HEK293T (cell line): ENCODE results near the gene RNASE9.

Experiments
- CTCF ChIA-PET: fragments of 350-600 bp; formaldehyde crosslinking; extraction: SDS; loops from one replicate; lab custom pipeline; 2021; ENCODE audit warnings: antibody characterized with exemption, inconsistent platforms; lab: Yijun Ruan, JAX
- POLR2A ChIA-PET: fragments of 350-600 bp; formaldehyde crosslinking; extraction: SDS; loops from one replicate; lab custom pipeline; 2020; ENCODE audit warnings: antibody characterized with exemption, inconsistent platforms; lab: Yijun Ruan, JAX
- DNase-seq: peaks from one replicate; pipeline ENCODE4 v3.0.0; 2012; ENCODE audit warnings: mixed read lengths; ENCODE audit errors: extremely low spot score
- ARNT ChIP-seq: fragments of 450-650 bp; IDR thresholded peaks from 2 replicates; pipeline ENCODE4 v1.6.1; 2017; ENCODE audit warnings: mild to moderate bottlenecking
- BHLHE40 ChIP-seq: fragments of 450-650 bp; IDR thresholded peaks from 2 replicates; pipeline ENCODE4 v1.6.1; 2016; ENCODE audit warnings: mild to moderate bottlenecking, moderate library complexity, borderline replicate concordance
- CTBP1 ChIP-seq: fragments of 450-650 bp; IDR thresholded peaks from 2 replicates; pipeline ENCODE4 v1.6.1; 2016; ENCODE audit warnings: borderline replicate concordance
- ELF4 ChIP-seq: fragments of 450-650 bp; IDR thresholded peaks from 2 replicates; pipeline ENCODE4 v1.6.1; 2017; ENCODE audit warnings: antibody characterized with exemption
- FOXA1 ChIP-seq: fragments of 450-650 bp; IDR thresholded peaks from 2 replicates; pipeline ENCODE4 v1.6.1; 2016; ENCODE audit warnings: mild to moderate bottlenecking
- FOXK2 ChIP-seq: fragments of 450-650 bp; IDR thresholded peaks from 2 replicates; pipeline ENCODE4 v1.6.1; 2016; ENCODE audit warnings: mild to moderate bottlenecking
- FOXM1 ChIP-seq: fragments of 450-650 bp; IDR thresholded peaks from 2 replicates; pipeline ENCODE4 v1.6.1; 2017; ENCODE audit warnings: mild to moderate bottlenecking, borderline replicate concordance
- HDGF ChIP-seq: fragments of 450-650 bp; IDR thresholded peaks from 2 replicates; pipeline ENCODE4 v1.6.1; 2017; ENCODE audit warnings: antibody characterized with exemption, borderline replicate concordance
- L3MBTL2 ChIP-seq: fragments of 450-650 bp; conservative IDR thresholded peaks from 2 replicates; pipeline ENCODE4 v1.6.1; 2016; ENCODE audit warnings: mild to moderate bottlenecking
- LEF1 ChIP-seq: fragments of 450-650 bp; IDR thresholded peaks from 2 replicates; pipeline ENCODE4 v1.6.1; 2017; ENCODE audit warnings: mild to moderate bottlenecking, borderline replicate concordance
- NFRKB ChIP-seq: fragments of 450-650 bp; IDR thresholded peaks from 2 replicates; pipeline ENCODE4 v1.6.1; 2016; ENCODE audit warnings: mild to moderate bottlenecking, moderate library complexity
- PKNOX1 ChIP-seq: fragments of 450-650 bp; IDR thresholded peaks from 2 replicates; pipeline ENCODE4 v1.6.1; 2016
- SP1 ChIP-seq: fragments of 450-650 bp; IDR thresholded peaks from 2 replicates; pipeline ENCODE4 v1.6.1; 2017
- SUZ12 ChIP-seq: fragments of 450-650 bp; IDR thresholded peaks from 2 replicates; pipeline ENCODE4 v1.6.1; 2016; ENCODE audit warnings: mild to moderate bottlenecking
- TARDBP ChIP-seq: fragments of 450-650 bp; IDR thresholded peaks from 2 replicates; pipeline ENCODE4 v1.6.1; 2016
- ZNF384 ChIP-seq: fragments of 450-650 bp; IDR thresholded peaks from 2 replicates; pipeline ENCODE4 v1.6.1; 2016

The RNASE9 gene

DNA sequence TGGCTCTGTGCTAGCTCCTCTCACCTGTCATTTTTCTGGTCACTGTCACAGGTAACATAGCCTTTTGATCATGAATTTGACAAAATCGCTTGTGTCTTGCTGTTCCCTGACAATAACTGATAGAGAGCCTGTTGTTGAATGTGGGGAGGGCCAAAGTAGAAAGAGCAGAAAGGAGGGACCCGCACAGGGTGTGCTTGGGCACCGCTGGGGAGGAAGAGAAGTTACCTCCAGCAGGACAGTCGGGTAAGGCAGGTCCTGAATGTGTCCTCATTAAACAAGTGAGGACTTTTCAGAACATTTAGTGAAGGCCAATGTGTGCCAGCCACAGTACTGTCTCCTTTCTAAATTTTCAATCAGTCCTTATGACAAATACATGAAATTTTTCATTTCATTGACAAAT lies 30.4 kb upstream of the RNASE9 start, which contains the start of gene RNASE12:
Gene RNASE12 (minus strand): TSS at position 142 of the 400 bp plus-strand sequence. CDS start 653 bp downstream, outside the sequence.
- ChIA-PET POLR2A (no interaction called here), CTCF (no interaction called here)
- no peak for TF ChIP-seq L3MBTL2
- no peak for TF ChIP-seq NFRKB
- TF ChIP-seq LEF1: no peak
- no peak for TF ChIP-seq ZNF384
- no peak for TF ChIP-seq FOXK2
- TF ChIP-seq CTBP1: no peak
- no peak for TF ChIP-seq FOXM1
- no peak for TF ChIP-seq SUZ12
- no peak for TF ChIP-seq PKNOX1
- no peak for TF ChIP-seq FOXA1
- no peak for TF ChIP-seq BHLHE40
- TF ChIP-seq ELF4: no peak
- TF ChIP-seq TARDBP: no peak
- no peak for DNase-seq

DNA sequence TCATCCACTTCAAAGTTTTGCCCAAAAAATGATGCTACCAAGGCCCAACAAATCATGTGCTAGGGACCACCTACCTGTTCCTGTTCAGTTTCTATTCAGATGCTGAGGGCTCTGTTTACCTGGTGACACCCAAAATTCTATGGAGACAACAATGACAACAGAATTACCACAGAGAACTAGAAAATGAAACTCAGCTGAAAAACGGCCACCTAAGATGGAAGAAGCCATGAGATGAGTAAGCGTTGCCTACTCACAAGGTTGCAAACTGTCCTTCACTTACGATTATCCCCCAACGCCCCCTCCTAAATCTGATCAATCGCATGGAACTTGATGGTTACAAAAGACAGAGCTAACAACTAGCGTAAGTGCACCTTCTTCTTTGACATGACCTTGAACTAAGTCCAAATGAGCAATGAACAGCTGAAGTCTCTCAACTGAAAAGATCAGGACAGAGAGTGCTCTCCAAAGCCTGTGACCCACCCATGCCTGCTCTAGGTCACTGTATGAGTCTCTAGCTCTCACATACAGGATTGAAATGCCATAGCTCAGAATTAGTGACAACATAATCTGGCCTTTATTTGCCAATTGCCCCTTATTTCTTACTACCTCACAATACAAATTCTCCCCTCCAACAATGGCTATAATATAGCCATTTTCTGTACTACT lies 26.8 kb upstream of the RNASE9 start, which contains the start of gene RNASE11:
Gene RNASE11 (minus strand): TSS at position 513 of the 666 bp plus-strand sequence.
- no peak for DNase-seq
- TF ChIP-seq SUZ12 (no peak), CTBP1 (no peak), TARDBP (no peak), LEF1 (no peak), FOXM1 (no peak), ELF4 (no peak), NFRKB (no peak), ZNF384 (no peak), SP1 (no peak), BHLHE40 (no peak), HDGF (no peak), PKNOX1 (no peak), L3MBTL2 (no peak)
- POLR2A ChIA-PET: no interaction called here
- CTCF ChIA-PET: interaction anchor here (0.6 to 0.7 kb wide), 2 partner anchors 19 to 421 kb away, joined by 3 to 4 read pairs; no protein-coding TSS in a partner anchor

- ChIA-PET POLR2A (interaction anchor here (1.0 kb wide), 1 partner anchor 122 kb away, joined by 3 read pairs; the partner anchor contains the start of gene PIP4P1), CTCF (no interaction called here)
- DNase-seq: no peak
- no peak for TF ChIP-seq ARNT
- no peak for TF ChIP-seq LEF1
- no peak for TF ChIP-seq L3MBTL2
- no peak for TF ChIP-seq BHLHE40
- TF ChIP-seq PKNOX1: no peak
- TF ChIP-seq FOXK2: no peak
- TF ChIP-seq FOXM1: no peak
- no peak for TF ChIP-seq HDGF
- no peak for TF ChIP-seq NFRKB
- TF ChIP-seq SUZ12: no peak
- no peak for TF ChIP-seq ELF4
- no peak for TF ChIP-seq ZNF384
- TF ChIP-seq CTBP1: no peak
Observed at GRCh38 chr14:20583908-20584307, 23.1 kb upstream of the RNASE9 start.

GRCh38 chr14:20583142-20583541 lies 22.3 kb upstream of the RNASE9 start:
- no peak for DNase-seq
- CTCF ChIA-PET: no interaction called here
- TF ChIP-seq CTBP1 (no peak), PKNOX1 (no peak), L3MBTL2 (no peak), NFRKB (no peak)
- POLR2A ChIA-PET: interaction anchor here (1.0 kb wide), 1 partner anchor 122 kb away, joined by 3 read pairs; the partner anchor contains the start of gene PIP4P1

- no peak for DNase-seq
- CTCF ChIA-PET: no interaction called here
- TF ChIP-seq NFRKB (no peak), HDGF (no peak), ELF4 (no peak), FOXK2 (no peak), SUZ12 (no peak), LEF1 (no peak), L3MBTL2 (no peak), FOXM1 (no peak), PKNOX1 (no peak), ARNT (no peak), ZNF384 (no peak), BHLHE40 (no peak)
- POLR2A ChIA-PET: no interaction called here
Observed at GRCh38 chr14:20580242-20580641, 19.4 kb upstream of the RNASE9 start.
